GM18499 (cell line): ENCODE results near the gene SDHAF2.
"Not testable (repeated sequence)": the region's sequence is repeated elsewhere in the genome, so short reads cannot be mapped to it uniquely, and the experiment has no call there.

Experiments used
- ATAC-seq: cut with Tn5 transposase; IDR thresholded peaks from one replicate; pipeline ENCODE4 v1.9.1; 2021; ENCODE audit warnings: moderate number of reproducible peaks; ENCODE audit not compliant: insufficient read depth, unreplicated experiment

The SDHAF2 gene

DNA sequence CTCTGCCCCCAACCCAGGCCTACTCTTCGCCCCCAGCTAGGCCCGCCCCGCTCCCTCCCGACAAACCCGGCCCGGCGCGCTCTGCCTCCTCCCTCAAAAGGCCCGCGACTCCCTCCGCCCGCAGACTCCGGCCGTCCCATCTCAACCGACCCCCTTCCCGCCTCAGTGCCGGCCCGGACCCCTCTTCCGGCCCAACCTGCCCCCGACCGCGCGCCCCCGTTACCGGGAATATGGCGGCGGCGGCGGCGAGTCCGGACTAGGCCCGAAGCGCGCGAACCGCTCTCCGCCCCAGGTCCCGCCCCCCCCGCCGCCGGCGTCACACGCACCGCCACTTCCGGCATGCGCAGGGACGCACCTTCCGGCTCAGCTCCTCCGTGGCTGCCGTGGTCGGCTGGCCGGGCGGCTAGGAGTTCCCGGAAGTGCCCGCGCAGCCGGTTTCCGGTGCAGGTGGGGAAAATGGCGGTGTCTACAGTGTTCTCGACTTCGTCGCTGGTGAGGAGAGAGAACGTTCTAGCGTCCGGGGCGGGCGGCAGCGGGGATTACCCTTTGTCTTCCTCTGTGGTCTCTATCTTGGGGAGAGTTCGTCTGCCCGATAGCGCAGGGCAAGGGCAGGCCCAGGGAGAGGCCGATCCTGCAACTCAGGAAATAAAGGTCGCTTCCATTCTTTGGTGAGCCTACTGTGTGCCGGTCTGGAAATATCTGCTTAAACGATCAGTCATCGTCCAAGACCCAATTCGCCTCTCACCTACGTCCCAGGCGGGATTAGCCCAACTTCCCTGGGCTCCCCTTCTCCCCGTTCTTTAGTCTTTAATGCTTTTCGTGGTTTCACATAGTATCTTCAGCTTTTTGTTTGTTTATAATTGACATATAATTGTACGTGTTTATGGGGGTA, at the start of gene SDHAF2, which contains the start of gene CPSF7:
Gene SDHAF2, plus strand, starts transcription at position 434 of the 892 bp plus-strand sequence. Its CDS starts 23 bp downstream, at position 457.
Gene CPSF7, minus strand, starts transcription at position 285 of the 892 bp plus-strand sequence. CDS start 740 bp downstream, outside the sequence.
- ATAC-seq: peak; percentile 53

DNA sequence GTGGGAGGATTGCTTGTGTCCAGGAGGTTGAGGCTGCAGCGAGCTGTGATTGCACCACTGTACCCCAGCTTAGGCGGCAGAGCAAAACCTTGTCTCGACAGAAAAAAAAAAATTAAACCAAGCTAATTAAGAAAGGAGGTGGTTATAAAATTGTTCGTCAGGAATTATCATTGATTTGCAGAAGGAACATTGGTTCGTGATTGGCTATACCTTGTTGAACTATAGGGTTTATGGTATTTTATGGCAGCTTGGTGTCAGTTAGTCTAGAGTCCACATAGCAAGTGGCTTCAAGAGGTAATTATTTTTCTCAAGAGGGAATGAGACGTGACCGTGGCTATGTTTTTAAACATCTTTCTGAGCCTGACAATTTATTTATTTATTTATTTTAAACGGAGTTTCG, 49.0 kb upstream of the SDHAF2 start:
- no peak for ATAC-seq

DNA sequence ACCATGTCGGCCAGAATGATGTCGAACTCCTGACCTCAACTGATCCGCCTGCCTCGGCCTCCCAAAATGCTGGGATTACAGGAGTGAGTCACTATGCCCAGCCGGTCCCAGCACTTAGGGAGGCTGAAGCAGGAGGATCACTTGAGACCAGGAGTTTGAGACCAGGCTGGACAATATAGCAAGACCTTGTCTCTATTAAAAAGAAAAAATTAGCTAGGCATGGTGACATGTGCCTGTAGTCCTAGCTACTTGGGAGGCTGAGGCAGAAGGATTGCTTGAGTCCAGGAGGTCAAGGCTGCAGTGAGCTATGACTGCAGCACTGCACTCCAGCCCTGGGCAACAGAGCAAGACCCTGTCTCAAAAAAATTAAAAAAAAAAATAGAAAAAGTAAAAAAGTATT, 46.1 kb upstream of the SDHAF2 start:
- not testable (repeated sequence) for ATAC-seq

DNA sequence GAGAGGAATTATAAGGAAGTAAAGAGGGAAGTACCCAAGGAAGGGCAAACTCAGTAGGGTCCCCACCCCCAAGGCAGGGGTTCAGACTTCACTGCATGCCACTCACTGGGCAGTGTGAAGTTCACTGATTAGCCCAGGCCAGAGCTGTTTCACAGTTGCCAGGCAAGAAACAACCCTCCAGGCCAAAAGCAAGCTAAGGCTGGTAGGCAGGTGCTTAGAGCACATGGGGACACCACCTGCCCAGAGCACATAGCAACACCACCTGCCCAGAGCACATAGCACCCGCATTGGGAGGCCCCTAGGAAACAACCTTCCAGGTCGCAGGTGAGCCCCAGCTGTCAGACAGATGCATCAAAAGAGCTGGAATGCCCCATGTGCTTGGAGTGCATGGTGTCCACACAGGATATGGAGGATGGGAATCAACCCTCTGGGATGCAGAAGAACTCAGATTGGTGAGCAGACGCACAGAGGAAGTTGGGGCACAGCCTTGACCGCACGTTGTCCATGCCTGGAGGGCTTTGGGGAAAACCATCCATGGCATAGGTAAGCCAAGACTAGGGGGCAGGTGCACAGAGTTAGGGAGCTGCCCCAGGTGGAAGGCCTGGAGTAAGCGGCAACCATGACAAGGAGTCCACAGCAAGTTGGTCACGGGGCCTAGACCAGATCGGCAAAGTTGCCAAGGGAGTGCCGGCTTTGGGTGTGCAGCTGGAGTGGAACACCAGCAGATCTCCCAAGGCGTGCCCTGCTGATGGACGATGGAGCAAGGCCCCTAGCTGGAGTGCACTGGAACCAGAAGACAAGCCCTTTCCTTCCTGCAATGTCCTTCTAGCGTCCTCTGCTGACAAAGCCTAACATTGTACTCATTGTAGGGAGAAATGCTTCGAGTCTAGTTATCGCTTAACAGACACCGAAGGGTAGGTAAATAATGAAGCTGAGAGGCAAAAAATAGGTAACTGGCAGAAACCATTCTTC, 45.4 kb upstream of the SDHAF2 start:
- no peak for ATAC-seq

DNA sequence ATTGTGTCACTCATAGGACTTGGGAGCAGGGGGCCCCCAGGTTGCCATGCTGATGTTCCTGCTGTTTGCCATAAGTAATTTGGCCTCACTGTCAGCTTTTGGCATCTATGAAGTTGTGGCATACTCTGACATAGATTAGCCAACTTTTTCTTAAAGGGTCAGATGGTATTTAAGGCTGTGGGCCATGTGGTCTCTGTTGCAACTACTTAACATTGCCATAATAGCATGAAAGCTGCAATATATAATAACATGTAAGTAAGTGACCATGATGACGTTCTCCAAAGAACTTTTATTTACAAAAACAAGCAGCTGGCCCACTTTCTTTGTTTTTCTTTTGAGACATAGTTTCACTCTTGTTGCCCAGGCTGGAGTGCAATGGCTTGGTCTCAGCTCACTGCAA, 39.8 kb upstream of the SDHAF2 start:
- ATAC-seq: no peak

DNA sequence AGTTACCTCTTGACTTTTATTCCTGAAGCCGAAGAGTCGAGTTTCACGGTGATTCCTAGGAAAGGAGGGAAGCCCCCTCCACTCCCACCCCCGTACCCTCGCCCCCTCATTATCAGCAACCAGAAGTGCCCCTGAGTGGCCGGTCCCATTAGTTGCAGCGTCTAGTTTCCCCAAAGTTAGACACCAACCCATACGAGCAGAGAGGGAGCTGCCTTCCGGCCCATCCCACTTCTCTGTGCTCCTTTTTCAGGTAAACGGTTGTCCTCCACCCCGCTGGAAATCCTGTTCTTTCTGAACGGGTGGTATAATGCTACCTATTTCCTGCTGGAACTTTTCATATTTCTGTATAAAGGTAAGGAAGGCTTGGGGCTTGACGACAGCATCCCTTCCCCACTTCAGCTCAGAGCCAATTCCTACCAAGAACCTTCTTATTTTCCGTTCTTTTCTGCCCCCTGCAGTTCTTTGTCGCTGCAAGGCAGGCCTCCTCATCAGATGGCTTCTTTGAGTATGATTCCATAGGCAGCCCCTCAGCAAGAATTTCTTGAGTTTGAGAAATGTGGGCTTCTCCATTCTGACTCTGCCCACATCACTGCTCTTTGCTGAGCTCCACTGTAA, 36.8 kb upstream of the SDHAF2 start:
- no peak for ATAC-seq

DNA sequence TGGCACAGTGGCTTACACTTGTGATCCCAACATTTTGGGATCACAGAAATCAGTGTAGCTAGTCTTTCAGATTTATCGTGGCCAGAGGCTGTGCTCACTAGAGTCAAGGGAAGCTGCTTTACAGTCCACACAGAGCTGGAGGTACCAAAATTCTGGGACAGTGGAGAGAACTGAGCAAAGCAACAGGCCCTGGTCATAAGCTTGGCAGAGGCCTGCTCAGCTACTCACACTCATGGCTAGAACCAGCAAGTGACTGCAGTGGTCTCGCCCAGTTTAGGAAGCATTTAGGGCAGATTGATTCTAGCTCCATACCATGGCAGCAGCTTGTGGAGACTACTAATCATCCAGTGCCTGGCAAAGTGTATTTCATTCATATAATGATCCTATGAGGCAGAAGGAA, 28.8 kb upstream of the SDHAF2 start:
- ATAC-seq: no peak

DNA sequence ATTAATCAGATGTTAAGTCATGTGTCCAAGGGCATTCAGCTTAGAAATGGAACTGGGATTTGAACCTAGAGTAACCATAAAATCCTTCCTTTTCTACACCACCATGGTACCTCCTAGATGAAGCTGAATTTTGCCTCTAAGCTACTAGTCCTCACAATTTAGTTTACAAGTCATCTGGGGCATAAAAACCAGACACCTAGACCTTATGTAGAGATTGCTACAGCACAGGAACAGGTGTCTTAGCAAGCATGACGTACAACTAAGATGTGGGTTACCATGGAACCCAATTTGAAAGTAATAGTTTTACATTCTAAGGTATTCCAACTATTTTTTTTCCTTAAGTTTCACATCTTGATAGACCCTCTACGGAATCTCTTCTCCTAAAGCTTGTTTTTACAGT, 28.4 kb upstream of the SDHAF2 start:
- ATAC-seq: no peak

DNA sequence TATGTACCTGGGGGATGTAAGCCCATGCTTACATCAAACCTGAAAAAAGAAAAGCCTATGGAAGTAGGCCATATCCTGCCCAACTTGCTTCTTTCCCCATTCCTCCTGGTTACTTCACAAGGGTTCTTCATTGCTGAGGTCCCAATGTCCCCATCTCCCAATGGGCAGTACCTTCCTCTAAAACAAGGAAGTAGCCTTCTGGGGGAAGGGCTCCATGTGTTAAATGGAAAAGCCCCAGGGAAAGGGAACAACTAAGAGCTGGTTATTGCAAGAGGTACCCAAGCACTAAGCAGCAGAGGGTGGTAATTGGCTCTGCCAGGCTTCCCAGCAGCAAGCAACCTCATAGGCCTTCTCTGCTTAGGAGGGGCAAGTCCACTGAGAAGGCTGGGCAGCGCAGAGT, 26.3 kb upstream of the SDHAF2 start:
- ATAC-seq: no peak

DNA sequence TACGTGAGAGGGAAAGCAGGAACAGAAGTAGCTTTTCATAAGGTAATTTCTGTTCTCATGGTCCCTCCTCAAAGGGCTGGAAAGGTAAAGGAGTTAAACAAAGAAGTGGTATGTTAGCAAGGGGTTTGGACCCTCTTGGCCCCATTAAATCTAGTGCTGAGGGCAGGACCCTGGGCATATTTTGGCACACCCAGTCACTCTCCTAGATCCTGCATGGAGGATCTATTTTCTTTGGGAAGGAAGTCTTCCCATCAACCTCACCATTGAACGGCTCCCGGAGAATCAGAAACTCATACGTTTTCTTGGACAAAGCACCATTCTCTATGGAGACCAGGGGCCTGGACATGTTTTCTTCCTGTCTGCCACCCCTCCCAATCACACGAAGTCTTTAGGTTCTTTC, 25.8 kb upstream of the SDHAF2 start:
- no peak for ATAC-seq

DNA sequence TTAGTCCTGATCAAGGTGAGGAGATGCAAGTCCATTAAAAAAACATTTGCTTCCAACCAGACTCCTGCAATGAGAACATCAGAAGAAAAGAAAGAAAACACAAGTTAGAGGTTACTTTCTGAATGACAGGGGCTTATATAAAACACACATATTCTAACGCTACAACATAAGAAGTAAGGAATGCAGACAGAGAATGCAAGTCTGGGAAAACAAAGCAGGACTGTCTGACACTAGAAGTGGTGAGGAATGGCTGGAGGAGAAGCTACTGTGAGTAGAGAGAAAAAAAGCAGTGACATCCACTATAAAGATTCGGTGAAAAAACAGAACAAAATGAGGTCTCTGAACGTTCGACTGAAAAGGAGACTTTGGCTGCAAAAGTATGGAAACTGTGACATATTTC, 25.3 kb upstream of the SDHAF2 start:
- no peak for ATAC-seq

DNA sequence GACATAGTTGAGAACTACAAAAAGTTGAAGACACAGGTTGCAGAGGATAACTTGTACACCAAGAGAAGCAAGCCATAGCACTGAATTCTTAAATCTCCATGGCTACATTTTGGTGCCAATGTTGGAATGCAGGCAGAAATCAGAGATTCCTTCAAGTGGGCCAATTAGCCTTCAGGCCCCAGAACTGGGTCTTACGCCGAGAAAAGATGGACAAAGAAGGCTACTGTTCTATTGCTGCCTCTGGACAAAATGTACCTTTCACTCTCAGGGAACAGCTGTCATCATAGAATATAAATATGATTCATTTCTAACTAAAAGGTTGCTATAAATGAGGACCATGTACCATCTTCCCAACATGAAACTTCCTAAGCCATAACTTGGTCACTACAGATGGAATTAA, 23.9 kb upstream of the SDHAF2 start:
- ATAC-seq: no peak

DNA sequence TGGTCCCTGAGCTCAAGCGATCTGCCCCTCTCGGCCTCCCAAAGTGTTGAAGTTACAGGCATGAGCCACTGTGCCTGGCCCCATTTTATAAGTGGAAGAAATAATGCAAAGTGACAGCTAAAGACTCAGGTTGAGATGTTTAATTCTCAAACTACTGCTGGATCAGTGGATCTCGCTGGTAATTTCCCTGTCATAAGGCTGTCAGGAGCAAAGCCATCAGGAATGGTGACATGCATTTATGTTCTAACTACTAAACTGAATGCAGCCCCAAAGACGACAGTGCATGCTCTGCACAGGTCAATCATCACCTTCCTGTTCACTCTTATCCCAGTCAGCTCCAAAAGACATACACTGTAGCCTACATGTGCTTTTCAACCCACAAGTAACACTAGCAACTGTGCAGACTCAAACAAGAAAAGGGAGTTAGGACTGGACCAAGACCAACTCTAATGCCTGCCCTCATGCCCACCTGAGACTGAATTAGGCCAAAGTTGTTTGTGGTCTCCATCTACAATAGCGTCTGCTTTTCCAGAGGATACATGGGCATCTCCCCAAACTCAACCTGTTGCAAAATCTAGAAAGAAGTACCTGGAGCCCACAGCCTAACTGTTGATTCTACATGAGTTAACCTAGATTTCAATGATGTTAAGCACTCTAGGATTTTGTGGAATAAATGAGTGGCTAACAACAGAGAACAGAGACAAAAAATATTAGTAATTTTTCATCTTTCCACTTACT, 22.8 kb upstream of the SDHAF2 start:
- ATAC-seq: no peak

DNA sequence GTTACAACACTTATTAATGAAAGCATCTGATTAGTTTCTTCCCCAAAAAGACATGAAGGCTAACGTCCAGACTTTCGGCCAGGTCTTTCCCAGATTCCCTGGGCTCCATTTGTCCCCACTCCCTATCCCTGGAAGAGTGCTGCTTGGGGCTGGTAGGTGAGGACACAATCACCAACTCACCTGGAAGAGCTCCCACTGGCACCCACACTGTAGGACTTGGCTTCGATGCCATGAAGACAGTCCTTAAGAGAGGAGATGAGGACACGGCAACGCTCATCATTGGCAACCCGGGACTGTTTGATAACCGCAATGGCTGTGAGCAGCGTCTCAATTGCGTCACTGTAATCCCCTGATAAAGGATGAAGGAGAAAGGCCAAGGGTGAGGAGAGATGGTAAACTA, 18.3 kb upstream of the SDHAF2 start:
- no peak for ATAC-seq

DNA sequence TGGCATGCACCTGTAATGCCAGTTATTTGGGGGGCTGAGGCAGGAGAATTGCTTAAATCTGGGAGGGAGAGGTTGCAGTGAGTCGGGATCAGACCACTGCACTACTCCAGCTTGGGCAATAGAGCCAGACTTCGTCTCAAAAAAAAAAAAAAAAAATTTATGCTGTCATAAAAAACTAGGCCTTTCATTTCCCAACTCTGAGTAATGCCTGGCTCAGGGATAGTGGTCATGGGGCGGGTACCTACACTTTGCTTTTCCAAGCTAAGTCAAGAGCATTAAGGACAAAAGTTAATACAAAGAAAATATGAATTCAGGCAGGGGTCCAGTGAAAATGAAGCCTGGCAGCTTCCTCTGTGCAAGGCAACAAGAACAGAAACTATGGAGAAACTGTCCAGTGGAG, 16.4 kb upstream of the SDHAF2 start:
- ATAC-seq: no peak

DNA sequence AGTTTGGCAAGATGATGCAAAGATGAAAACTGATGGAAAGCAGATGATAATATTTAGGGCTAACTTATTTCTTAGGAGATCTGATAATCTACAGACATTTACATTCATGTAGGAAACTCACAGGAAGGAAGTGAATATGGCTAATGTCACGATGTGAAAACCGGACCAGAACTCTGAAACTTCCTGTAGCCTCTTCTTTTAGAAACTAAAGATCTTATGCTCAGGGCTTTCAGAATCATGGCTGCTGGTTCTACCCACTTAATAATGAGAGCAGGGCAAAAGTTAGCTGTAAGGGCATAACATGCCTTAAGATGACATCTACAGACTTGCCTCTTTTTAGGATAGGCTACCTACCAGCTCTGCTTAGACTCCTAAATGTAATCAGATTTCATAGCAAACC, 15.4 kb upstream of the SDHAF2 start:
- ATAC-seq: no peak

DNA sequence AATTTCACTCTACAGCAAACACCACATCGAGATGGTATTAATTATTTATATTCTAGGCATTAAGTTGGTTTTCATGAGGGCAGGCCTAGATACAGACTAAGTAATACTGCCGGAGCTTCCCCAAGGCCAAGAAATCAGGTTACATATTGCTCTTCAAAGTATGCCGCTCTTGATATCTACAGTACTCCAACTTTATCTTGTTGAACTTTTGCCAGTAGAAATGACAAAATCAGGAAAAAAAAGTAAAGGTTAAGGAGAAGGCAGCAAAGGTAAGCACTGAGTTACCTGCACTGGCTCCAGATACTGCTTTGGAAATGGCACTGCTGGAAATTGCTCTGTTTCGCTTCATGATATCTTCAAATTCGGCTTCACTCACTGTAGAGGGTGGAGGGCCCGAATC, 14.5 kb upstream of the SDHAF2 start:
- ATAC-seq: no peak

DNA sequence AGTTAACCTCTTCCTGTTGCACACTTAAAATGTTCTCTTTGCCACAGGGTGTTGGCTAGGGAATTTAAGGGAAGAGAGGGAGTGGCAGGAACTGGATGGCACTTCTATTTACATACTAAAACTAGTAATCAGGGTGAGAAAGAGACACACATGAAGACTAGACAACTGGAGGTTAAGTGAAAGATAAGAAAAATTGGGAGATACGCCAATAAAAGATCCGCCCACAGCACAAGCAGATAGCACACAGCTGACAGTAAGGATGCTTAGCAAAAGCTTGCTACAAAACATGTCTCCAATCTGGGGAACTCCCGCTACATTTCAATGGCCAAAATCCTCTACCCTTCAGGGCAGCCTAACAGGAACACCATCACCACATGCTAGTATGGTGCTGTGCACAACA, 13.0 kb upstream of the SDHAF2 start:
- ATAC-seq: no peak

DNA sequence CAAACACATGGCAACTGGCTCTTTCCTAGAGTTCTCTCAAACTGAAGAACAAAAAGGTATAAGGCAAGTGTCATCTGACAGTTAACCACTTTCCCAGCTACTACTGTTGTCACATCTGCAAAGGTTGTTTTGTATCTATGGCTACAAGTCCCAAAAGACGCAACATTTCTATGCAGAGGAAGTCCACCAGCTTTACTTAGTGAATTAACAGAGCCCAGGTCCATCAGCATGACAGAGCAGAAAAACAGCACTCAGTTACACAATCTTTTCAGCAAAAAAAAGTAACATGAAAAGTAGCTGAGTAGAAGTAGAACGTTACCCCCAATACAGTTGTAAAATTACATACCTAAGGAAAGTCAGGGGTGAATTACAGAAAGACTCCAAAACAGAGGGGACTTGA, 12.3 kb upstream of the SDHAF2 start:
- no peak for ATAC-seq

DNA sequence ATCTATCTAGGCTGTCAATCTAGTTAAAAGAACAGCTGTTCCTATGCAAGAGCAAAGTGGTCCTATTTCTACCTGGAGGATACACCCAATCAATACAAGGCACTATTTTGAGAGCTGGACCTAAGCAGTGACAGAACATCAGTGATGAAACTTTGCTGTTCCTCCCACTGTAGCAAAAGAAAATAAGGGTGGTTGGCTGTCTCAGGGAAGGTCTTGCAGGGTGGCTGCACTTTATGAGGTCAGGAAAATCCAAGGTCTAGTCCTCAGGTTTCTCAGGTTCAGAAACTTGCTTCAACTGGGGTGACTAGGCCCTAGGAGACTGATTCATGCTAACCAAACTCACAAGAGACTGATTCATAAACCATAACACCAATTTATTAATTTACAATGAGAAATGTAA, 11.8 kb upstream of the SDHAF2 start:
- no peak for ATAC-seq
